Hepatocyte (in vitro differentiated cells): ENCODE data around the gene HSPA1A. TPM values are rescaled to one million over a fixed set of nuclear protein-coding genes. Genes with fewer than 3 reads are reported as not detected.
"Not testable (repeated sequence)": the region's sequence is repeated elsewhere in the genome, so short reads cannot be mapped to it uniquely, and the experiment has no call there.

Source experiments
- DNase-seq: peaks from one replicate; pipeline ENCODE4 v3.0.0-alpha.2; 2016; ENCODE audit warnings: low spot score
- H2AFZ ChIP-seq: fragments of 200-600 bp; sonication (generic); 2 replicates; pipeline ENCODE4 v1.6.0; 2016; ENCODE audit warnings: antibody characterized with exemption, mild to moderate bottlenecking
- H3K27ac ChIP-seq: fragments of 200-600 bp; sonication (generic); 2 replicates; pipeline ENCODE4 v1.5.1; 2016; ENCODE audit warnings: mild to moderate bottlenecking
- H3K27me3 ChIP-seq: fragments of 200-600 bp; sonication (generic); 2 replicates; pipeline ENCODE4 v1.6.1; 2016
- H3K36me3 ChIP-seq: fragments of 200-600 bp; sonication (generic); replicated peaks from 2 replicates; pipeline ENCODE4 v1.5.1; 2016; ENCODE audit warnings: low read depth; ENCODE audit not compliant: insufficient read depth
- H3K4me1 ChIP-seq: fragments of 200-600 bp; sonication (generic); 2 replicates; pipeline ENCODE4 v1.5.1; 2016; ENCODE audit warnings: mild to moderate bottlenecking, moderate library complexity; ENCODE audit not compliant: insufficient read depth
- H3K4me2 ChIP-seq: fragments of 200-600 bp; sonication (generic); 2 replicates; pipeline ENCODE4 v1.6.0; 2016
- H3K4me3 ChIP-seq: fragments of 200-600 bp; sonication (generic); 2 replicates; pipeline ENCODE4 v1.5.1; 2016; ENCODE audit warnings: mild to moderate bottlenecking
- H3K79me2 ChIP-seq: fragments of 200-600 bp; sonication (generic); 2 replicates; pipeline ENCODE4 v1.6.0; 2017; ENCODE audit warnings: mild to moderate bottlenecking
- H3K9me2 ChIP-seq: fragments of 200-600 bp; sonication (generic); replicated peaks from 2 replicates; pipeline ENCODE4 v1.6.0; 2017; ENCODE audit warnings: mild to moderate bottlenecking; ENCODE audit not compliant: insufficient read depth
- H3K9me3 ChIP-seq: fragments of 200-600 bp; sonication (generic); 2 replicates; pipeline ENCODE4 v1.5.1; 2016; ENCODE audit warnings: low read depth, mild to moderate bottlenecking
- H4K20me1 ChIP-seq: fragments of 200-600 bp; sonication (generic); 2 replicates; pipeline ENCODE4 v1.6.0; 2016; ENCODE audit warnings: mild to moderate bottlenecking; ENCODE audit not compliant: insufficient read depth, poor library complexity, severe bottlenecking
- CTCF ChIP-seq: fragments of 200-600 bp; sonication (generic); IDR thresholded peaks from 2 replicates; pipeline ENCODE4 v1.5.1; 2016; ENCODE audit warnings: antibody characterized with exemption, mild to moderate bottlenecking; ENCODE audit not compliant: poor library complexity
- EZH2 ChIP-seq: fragments of 200-600 bp; sonication (generic); IDR thresholded peaks from 2 replicates; pipeline ENCODE4 v1.6.1; 2016; ENCODE audit warnings: antibody characterized with exemption, mild to moderate bottlenecking, borderline replicate concordance
- EZH2phosphoT487 ChIP-seq: fragments of 200-600 bp; sonication (generic); IDR thresholded peaks from one replicate; pipeline ENCODE4 v1.6.1; 2018; ENCODE audit warnings: antibody characterized with exemption, mild to moderate bottlenecking, low read depth, moderate library complexity; ENCODE audit not compliant: unreplicated experiment, severe bottlenecking
- WGBS: methylation state at CpG from one replicate; pipeline ENCODE4 v1.1.6; 2016; ENCODE audit warnings: low lambda C conversion rate; ENCODE audit errors: missing lambda C conversion rate; 5-methylcytosine and 5-hydroxymethylcytosine counted together
- polyA plus RNA-seq: library from polyadenylated mRNA; unstranded; fragments of >200 nt; fragmentation: Nextera tagmentation; extraction: Ambion mirVana; gene quantifications from 2 replicates; pipeline ENCODE4 v1.2.1, GENCODE V29; 2016
- total RNA-seq: library from RNA; depleted of rRNA; stranded (reverse); fragments of >200 nt; gene quantifications from 2 replicates; pipeline ENCODE4 v1.2.3, GENCODE V29; 2014

The HSPA1A gene
- total and polyA plus RNA-seq, 2 experiments from 2014 or later, result 82.2 to 83.3 TPM

DNA sequence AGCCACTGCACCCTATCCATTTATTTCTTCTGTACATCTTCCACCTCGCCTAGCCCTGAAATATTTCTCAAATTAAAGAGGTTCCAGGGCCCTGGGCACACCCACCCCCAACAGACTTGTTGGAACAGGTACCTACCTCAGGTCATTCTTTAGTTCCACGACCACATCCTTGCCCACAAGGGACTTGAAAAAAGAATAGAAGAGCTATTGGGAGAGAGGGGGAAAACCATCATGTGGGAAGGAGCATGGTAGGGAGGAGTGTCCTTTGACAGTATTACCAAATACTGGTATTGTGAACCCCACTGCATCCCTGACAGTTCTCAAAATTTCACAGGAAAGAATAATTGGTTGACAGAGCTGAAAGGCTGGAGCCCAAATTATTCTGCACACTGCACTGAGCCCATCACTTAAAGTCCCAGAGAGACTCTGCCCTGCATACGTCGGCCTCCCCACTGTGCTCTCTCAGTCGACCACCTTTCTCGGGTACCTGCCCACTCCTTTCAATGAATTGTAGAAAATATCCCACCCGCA, 9.3 kb upstream of the HSPA1A start:
- Histone ChIP-seq H3K79me2 (peaks cover 39% of the 10 kb centered on the region), H3K9me3 (no peaks in the 10 kb centered on the region), H3K27ac (peak overlapping the region; percentile 88), H4K20me1 (no peaks in the 10 kb centered on the region), H3K4me2 (peak overlapping the region; percentile 86), H3K9me2 (no peaks in the 10 kb centered on the region), H2AFZ (peak overlapping the region; percentile 55), H3K27me3 (no peaks in the 10 kb centered on the region), H3K36me3 (no peaks in the 10 kb centered on the region), H3K4me1 (peaks cover 13% of the 10 kb centered on the region), H3K4me3 (peak overlapping the region; percentile 42)
- no peak for DNase-seq
- TF ChIP-seq EZH2, result no peak
- TF ChIP-seq CTCF, result no peak
- TF ChIP-seq EZH2phosphoT487, result no peak
- 18% methylated on average over 7 of the region's 7 CpGs for WGBS

DNA sequence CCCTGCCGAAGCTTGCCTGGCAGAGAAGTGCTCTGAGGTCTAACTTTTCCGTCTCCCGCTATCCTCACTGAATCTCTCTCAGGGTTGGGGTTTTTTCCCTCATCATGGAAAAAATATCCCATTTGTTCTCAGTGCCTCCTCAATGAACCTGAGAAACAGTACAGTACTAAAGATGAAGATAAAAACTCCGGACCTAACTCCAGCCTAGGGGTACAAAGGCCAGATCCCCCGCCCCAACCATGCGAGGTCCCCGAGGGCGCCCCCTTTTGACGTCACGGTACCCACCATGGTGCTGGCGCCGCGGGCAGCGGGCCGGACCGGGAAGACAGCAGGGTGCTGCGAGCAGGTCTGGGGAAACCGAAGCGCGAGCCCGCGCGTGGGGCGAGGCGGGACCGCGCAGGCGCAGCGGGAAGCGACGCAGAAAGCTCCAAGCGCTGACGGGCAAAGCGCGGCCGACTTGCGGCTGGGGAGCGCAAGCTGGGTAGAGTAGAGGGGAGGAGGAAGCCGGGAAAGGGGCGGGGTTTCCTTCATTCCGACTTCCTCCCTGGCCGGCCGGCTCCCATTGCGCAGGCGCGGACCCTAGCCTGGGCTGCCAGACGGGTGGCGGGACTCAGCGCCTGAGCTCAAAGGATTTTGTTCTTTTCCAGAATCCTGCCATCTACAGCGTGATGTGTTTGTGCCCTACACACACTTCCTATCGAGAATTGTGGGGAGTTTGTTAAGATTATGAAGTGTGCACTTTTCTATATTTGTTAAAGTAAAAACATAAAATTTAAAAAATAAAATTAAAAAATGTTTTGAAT, 8.7 kb upstream of the HSPA1A start, which contains the start of gene LSM2:
LSM2 (minus strand) TSS at position 497 of the 803 bp plus-strand sequence; CDS start at position 288, 209 bp downstream.
- H3K4me2 ChIP-seq, result peak within 1 kb of the TSS; percentile 86
- H3K9me3 ChIP-seq, result no peaks in the 10 kb centered on the region
- H3K27ac ChIP-seq, result peak within 1 kb of the TSS; percentile 88
- no peaks in the 10 kb centered on the region for H3K27me3 ChIP-seq
- peak within 1 kb of the TSS; percentile 42 for H3K4me3 ChIP-seq
- peaks cover 34% of the 10 kb centered on the region for H3K79me2 ChIP-seq
- peaks cover 13% of the 10 kb centered on the region for H3K4me1 ChIP-seq
- DNase-seq, result peak; percentile 100
- H3K36me3 ChIP-seq, result no peaks in the 10 kb centered on the region
- H2AFZ ChIP-seq, result peak within 1 kb of the TSS; percentile 55
- no peaks in the 10 kb centered on the region for H3K9me2 ChIP-seq
- no peaks in the 10 kb centered on the region for H4K20me1 ChIP-seq
- WGBS, result under 1% methylated on average over 48 of the region's 51 CpGs
- TF ChIP-seq EZH2, result no peak
- TF ChIP-seq CTCF, result peak; percentile 34

- not testable (repeated sequence) for H3K27ac ChIP-seq, H3K4me3 ChIP-seq, H3K27me3 ChIP-seq, H3K4me2 ChIP-seq, H3K9me3 ChIP-seq, H3K36me3 ChIP-seq, H2AFZ ChIP-seq, DNase-seq, H3K9me2 ChIP-seq, H4K20me1 ChIP-seq
- Histone ChIP-seq H3K4me1 (peaks cover 16% of the 10 kb centered on the region), H3K79me2 (peaks cover 25% of the 10 kb centered on the region)
- 86% methylated on average over 10 of the region's 10 CpGs for WGBS
These were observed 6.7 kb upstream of the HSPA1A start for GRCh38 chr6:31808599-31808998.

GRCh38 chr6:31811645-31812044, 3.7 kb upstream of the HSPA1A start:
- Histone ChIP-seq H4K20me1 (no peaks in the 10 kb centered on the region), H3K79me2 (peaks cover 6% of the 10 kb centered on the region), H3K4me1 (peaks cover 12% of the 10 kb centered on the region), H3K4me2 (no peak overlapping the region), H3K4me3 (no peak overlapping the region), H3K36me3 (no peaks in the 10 kb centered on the region), H3K9me2 (no peaks in the 10 kb centered on the region), H2AFZ (no peak overlapping the region), H3K9me3 (no peaks in the 10 kb centered on the region), H3K27ac (no peak overlapping the region), H3K27me3 (no peaks in the 10 kb centered on the region)
- no peak for DNase-seq
- WGBS, result 98% methylated on average over 12 of the region's 12 CpGs
- TF ChIP-seq EZH2 (no peak), CTCF (no peak), EZH2phosphoT487 (no peak)
